ENCODE data around the gene TANGO6.

The TANGO6 gene

GRCh38 chr16:69003500-69003899, 160.2 kb downstream of the TANGO6 start:
- TF ChIP-seq CTCF (IDR thresholded peaks at IDR 0.05), result no peak

- TF ChIP-seq CTCF (IDR thresholded peaks at IDR 0.05), result no peak
Measured at GRCh38 chr16:69005641-69006355, 162.5 kb downstream of the TANGO6 start.

- TF ChIP-seq CTCF (IDR thresholded peaks at IDR 0.05), result no peak
Measured at GRCh38 chr16:69012906-69013305, 169.6 kb downstream of the TANGO6 start.

GRCh38 chr16:69013991-69014390, 170.7 kb downstream of the TANGO6 start:
- TF ChIP-seq CTCF (IDR thresholded peaks at IDR 0.05), result no peak

GRCh38 chr16:69014811-69015210, 171.5 kb downstream of the TANGO6 start:
- TF ChIP-seq CTCF (IDR thresholded peaks at IDR 0.05), result no peak

GRCh38 chr16:69017036-69017783, 173.9 kb downstream of the TANGO6 start:
- no peak for TF ChIP-seq CTCF (IDR thresholded peaks at IDR 0.05)

GRCh38 chr16:69019811-69020210, 176.5 kb downstream of the TANGO6 start:
- no peak for TF ChIP-seq CTCF (IDR thresholded peaks at IDR 0.05)

Data from LNCAP (cell line).